C4-2B (cell line): Measurements from ENCODE around the gene SRRM2.

Experiments used
- H3K27ac ChIP-seq: fragments of 450-650 bp; 2 replicates; pipeline ENCODE4 v1.5.1; 2017
- ZFX ChIP-seq: fragments of 450-650 bp; IDR thresholded peaks from 2 replicates; pipeline ENCODE4 v1.6.1; 2017
- TF ChIP-seq, protein P1 (sequence below): fragments of 450-650 bp; conservative IDR thresholded peaks from 2 replicates; pipeline ENCODE4 v1.5.1; 2017; ENCODE audit warnings: mild to moderate bottlenecking

SRRM2 gene

DNA sequence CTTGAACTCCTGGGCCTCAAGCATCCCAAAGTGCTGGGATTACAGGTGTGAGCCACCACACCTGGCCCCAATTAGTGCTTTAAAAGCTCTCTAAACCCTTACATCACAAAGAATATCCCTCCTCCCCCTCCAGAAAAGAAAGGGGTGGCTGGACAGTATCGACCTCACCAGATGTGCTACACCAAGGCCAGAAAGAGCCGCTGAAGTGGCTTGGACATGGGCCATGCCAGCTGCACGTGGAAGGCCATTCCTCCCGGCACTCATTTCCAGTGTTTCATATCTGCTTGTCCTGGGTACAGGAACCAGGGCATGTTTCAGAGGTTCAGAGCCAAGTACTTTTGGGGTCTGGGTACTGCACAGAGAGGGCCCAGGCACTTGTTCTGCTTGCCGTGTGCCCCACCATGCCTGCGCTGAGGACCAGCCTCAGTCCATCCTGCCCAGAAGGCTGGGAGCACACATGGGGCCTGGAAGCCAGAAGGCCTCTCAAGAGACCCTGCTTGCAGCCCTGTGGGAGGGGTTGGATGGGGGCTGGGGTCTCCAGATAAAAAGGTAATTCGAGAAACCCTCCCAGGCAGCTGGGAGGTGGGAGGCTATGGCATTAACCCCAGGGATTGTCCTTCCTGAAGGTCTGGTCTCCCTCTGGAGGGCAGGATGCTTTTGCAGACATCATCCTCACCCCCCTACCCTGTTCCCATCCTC lies 3.5 kb upstream of the SRRM2 start:
- TF ChIP-seq ZFX, result no peak
- no peak overlapping the region for H3K27ac ChIP-seq

DNA sequence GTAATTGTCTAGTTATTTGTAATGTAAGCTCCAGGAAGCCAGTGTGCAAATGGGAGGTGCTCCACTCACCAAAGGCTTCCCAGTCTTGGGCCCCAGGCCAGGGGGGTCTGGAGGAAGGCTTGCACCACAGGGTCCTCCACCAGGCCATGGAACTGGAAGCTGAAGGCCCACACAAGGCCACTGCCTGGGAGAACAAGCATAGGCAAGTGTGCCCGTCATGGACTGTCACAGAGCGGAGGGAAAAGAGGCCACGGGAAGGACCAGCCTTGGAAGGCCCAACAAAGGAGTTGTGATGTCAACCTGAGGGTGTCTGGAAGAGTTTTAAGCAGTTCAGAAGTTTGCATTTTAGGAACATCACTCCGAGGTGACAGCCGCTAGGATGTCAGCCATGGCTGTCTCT lies 3.0 kb upstream of the SRRM2 start:
- no peak overlapping the region for H3K27ac ChIP-seq
- TF ChIP-seq, protein P1, sequence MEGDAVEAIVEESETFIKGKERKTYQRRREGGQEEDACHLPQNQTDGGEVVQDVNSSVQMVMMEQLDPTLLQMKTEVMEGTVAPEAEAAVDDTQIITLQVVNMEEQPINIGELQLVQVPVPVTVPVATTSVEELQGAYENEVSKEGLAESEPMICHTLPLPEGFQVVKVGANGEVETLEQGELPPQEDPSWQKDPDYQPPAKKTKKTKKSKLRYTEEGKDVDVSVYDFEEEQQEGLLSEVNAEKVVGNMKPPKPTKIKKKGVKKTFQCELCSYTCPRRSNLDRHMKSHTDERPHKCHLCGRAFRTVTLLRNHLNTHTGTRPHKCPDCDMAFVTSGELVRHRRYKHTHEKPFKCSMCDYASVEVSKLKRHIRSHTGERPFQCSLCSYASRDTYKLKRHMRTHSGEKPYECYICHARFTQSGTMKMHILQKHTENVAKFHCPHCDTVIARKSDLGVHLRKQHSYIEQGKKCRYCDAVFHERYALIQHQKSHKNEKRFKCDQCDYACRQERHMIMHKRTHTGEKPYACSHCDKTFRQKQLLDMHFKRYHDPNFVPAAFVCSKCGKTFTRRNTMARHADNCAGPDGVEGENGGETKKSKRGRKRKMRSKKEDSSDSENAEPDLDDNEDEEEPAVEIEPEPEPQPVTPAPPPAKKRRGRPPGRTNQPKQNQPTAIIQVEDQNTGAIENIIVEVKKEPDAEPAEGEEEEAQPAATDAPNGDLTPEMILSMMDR, result no peak
- TF ChIP-seq ZFX, result no peak

DNA sequence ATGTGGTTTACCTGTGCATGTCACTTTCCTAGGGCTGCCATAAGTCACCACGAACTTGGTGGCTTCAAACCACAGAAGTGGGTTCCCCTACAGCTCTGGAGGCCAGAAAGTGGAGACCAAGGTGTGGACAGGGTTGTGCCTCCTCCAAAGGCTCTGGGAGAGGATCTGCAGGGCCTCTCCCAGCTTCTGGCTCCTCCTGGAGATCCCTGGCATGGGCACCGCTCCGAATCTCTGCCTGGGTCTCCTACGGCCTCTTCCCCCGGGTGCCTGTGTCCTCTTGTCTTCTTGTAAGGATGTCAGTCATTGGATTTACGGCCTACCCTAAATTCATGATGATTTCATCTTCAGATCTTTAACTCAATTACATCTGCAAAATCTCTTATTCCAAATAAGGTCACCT lies 2.5 kb upstream of the SRRM2 start:
- H3K27ac ChIP-seq, result no peak overlapping the region
- TF ChIP-seq, protein P1, result no peak
- TF ChIP-seq ZFX, result no peak

DNA sequence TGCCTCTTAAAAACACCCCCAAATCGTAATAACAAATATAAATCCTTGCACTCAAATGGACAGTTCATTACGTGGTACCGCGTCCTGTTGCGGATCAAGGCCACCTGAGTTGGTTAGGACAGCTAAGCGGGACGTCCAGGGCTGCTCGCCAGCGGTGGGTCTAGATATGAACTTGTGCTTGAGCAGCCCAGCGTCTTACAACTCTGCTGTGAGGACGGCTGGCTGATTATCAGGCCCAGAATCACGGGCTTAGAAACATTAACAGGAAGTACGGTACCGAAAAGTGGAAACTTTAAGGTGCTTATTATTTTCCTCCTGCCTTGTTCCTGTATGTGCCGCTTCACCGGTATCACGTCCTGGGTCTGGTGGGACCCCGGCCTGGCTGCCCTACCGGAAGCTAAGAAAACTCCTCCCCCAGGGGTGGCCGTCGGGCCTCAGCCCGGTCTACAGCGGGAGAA lies 832 bp upstream of the SRRM2 start:
- peak overlapping the region; percentile 87 for H3K27ac ChIP-seq

DNA sequence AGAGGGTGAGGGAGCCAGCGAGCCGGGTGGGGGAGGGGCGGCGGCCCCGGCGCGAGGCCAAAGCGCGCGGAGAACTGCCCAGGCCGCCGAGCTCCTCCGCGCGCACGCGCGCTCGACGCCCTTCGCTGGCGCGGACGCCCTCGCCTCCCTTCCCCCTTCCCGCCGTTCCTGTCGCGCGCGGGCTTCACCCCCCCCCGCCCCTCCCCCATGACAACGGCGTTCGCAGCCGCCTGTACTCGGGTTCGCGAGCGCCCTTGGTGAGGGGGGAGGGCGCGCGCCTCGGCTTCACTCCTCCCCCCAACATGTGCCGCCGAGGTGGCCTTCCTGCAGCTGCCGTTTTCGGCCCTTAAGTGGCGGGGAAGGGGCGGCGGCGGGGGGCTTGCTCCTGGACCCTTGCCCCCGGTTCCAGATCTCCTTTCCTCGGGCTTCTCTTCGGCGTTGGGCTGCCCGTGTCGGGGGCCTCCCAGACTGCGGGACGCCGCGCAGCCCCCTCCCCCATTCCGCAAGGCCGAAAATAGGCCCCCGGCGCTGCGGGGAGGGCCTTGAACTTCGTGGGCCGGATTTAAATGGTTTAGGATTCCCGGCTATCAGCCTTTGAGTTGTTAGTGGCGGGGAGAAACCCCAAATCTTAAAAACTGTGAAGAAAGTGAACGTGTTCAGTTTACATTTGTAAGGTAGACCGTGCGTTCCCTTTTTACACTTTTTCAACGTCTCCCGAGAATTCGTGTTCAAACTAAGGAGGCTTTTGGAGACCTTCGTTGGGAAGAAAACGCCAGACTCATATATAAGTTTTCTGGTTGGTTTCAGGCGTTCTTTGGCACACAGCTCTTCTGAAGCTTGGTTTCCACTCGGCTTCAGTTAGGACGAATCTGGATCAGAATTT lies 653 bp downstream of the SRRM2 start:
- TF ChIP-seq, protein P1, result no peak
- TF ChIP-seq ZFX, result no peak
- H3K27ac ChIP-seq, result peak overlapping the region; percentile 87

More for the DNA sequence above, 832 bp upstream of the SRRM2 start:
- TF ChIP-seq, protein P1, result no peak

DNA sequence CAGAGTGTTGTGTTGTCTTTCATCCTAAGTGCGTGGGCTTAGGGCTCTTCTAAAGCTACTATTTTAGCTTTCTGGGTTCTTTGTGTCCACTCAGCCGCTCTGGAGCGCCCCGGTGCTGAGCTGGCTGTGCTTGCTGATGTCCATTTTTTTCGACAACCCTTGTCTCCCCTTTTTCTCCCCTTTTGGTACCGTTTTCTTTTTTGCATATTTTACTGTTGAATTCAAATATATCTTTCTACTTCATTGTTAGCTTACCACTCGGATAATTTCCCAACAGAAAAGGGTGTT lies 1.2 kb downstream of the SRRM2 start:
- TF ChIP-seq, protein P1, result no peak
- no peak for TF ChIP-seq ZFX
- H3K27ac ChIP-seq, result peak overlapping the region; percentile 87

DNA sequence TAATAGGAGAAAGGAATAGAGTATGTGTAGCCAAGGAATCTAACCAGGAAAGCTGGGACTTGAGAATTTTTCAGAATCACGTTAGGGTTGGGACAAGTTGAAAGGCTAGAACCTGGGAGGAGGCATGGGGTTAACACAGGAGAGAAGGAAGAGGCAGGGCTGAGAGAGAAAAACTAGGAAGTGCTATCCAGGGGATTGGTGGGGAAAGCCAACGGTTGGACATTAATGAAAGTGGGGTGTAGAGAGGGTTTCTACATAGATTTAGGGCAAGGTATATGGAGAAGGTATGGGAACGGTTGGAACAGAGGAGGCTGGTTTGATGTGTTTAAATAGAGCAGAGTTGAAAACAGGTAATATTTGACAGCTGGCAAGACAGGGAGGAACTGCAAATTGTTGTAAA lies 2.7 kb downstream of the SRRM2 start:
- no peak overlapping the region for H3K27ac ChIP-seq
- TF ChIP-seq, protein P1, result no peak
